Colonic mucosa (tissue), 4 donors: ENCODE measurements around the gene PCDHGA1. TPM values are rescaled to one million over a fixed set of nuclear protein-coding genes. Genes with fewer than 3 reads are reported as not detected.

Source experiments
- DNase-seq: peaks from one replicate; pipeline ENCODE4 v3.0.0-alpha.2; 2020
- H3K27ac ChIP-seq: fragments of 200-600 bp; one replicate; pipeline ENCODE4 v1.8.0; 2021
- H3K27me3 ChIP-seq: fragments of 200-600 bp; one replicate; pipeline ENCODE4 v1.8.0; 2021
- H3K36me3 ChIP-seq: fragments of 200-600 bp; one replicate; pipeline ENCODE4 v1.8.0; 2021
- H3K4me1 ChIP-seq: fragments of 200-600 bp; one replicate; pipeline ENCODE4 v1.8.0; 2021; ENCODE audit warnings: mild to moderate bottlenecking
- H3K4me3 ChIP-seq: fragments of 200-600 bp; one replicate; pipeline ENCODE4 v1.8.0; 2021
- H3K9ac ChIP-seq, 2 donors: one replicate each; pipeline ENCODE4 v1.7.0; 2013; ENCODE audit warnings: control low read depth in 2 of 2, low read depth in 2 of 2, low read length in 2 of 2
- H3K9me3 ChIP-seq: fragments of 200-600 bp; one replicate; pipeline ENCODE4 v1.8.0; 2021
- CTCF ChIP-seq: fragments of 200-600 bp; IDR thresholded peaks from one replicate; pipeline ENCODE4 v1.8.0; 2022; ENCODE audit warnings: antibody characterized with exemption, mild to moderate bottlenecking
- intact Hi-C: fragments of 100-400 bp; cut with DNase I; formaldehyde crosslinking; loops from one replicate; pipeline ENCODE4 v1.14.1; 2022
- total RNA-seq, 2 donors: library from RNA; stranded (reverse); fragmentation: NEBNext Ultra II Directional in 1 of 2; extraction: Animal tissue kit (Norgen Biotek cat#: 25700) in 1 of 2; gene quantifications; one replicate each; pipeline ENCODE4 v1.2.1, GENCODE V29; 2021
- donor health status: healthy.
- donor health status: DM: no; HTN: no; CAD: no.
- donor health status: DM: no; HTN: no; CAD: no.

The PCDHGA1 gene
- total RNA-seq, 2 donors from 2014 or later: 0.10 to 0.37 TPM

GRCh38 chr5:141419074-141419880, 89.0 kb downstream of the PCDHGA1 start:
- no peaks in the 10 kb centered on the region for H3K36me3 ChIP-seq
- no peak overlapping the region for H3K4me3 ChIP-seq
- H3K27me3 ChIP-seq: peaks cover 5% of the 10 kb centered on the region
- DNase-seq: no peak
- TF ChIP-seq CTCF: no peak
- peaks cover 11% of the 10 kb centered on the region for H3K9me3 ChIP-seq
- H3K4me1 ChIP-seq: no peaks in the 10 kb centered on the region
- H3K9ac ChIP-seq: no peak overlapping the region
- no peak overlapping the region for H3K27ac ChIP-seq
- intact Hi-C loops: loop anchor here (10.0 kb wide), 2 partner anchors 106 to 146 kb away; no protein-coding TSS in a partner anchor

GRCh38 chr5:141420855-141421488, 90.7 kb downstream of the PCDHGA1 start, which contains the start of gene PCDHGA11:
TSS of gene PCDHGA11 (plus strand) at chr5:141421051. CDS start at chr5:141421228, 177 bp downstream.
- TF ChIP-seq CTCF: no peak
- H3K27me3 ChIP-seq: peaks cover 5% of the 10 kb centered on the region
- peak within 1 kb of the TSS; percentile 18 for H3K4me3 ChIP-seq
- intact Hi-C loops: no loop called here
- no peaks in the 10 kb centered on the region for H3K4me1 ChIP-seq
- H3K36me3 ChIP-seq: no peaks in the 10 kb centered on the region
- peak; percentile 38 for DNase-seq
- H3K27ac ChIP-seq: no peak within 1 kb of the TSS
- no peak within 1 kb of the TSS for H3K9ac ChIP-seq
- peaks cover 11% of the 10 kb centered on the region for H3K9me3 ChIP-seq

GRCh38 chr5:141421489-141421855, 91.2 kb downstream of the PCDHGA1 start:
- peaks cover 11% of the 10 kb centered on the region for H3K9me3 ChIP-seq
- no peak for TF ChIP-seq CTCF
- H3K36me3 ChIP-seq: no peaks in the 10 kb centered on the region
- peaks cover 5% of the 10 kb centered on the region for H3K27me3 ChIP-seq
- no peak overlapping the region for H3K4me3 ChIP-seq
- no peak overlapping the region for H3K27ac ChIP-seq
- intact Hi-C loops: no loop called here
- no peaks in the 10 kb centered on the region for H3K4me1 ChIP-seq
- no peak overlapping the region for H3K9ac ChIP-seq
- DNase-seq: no peak

DNA sequence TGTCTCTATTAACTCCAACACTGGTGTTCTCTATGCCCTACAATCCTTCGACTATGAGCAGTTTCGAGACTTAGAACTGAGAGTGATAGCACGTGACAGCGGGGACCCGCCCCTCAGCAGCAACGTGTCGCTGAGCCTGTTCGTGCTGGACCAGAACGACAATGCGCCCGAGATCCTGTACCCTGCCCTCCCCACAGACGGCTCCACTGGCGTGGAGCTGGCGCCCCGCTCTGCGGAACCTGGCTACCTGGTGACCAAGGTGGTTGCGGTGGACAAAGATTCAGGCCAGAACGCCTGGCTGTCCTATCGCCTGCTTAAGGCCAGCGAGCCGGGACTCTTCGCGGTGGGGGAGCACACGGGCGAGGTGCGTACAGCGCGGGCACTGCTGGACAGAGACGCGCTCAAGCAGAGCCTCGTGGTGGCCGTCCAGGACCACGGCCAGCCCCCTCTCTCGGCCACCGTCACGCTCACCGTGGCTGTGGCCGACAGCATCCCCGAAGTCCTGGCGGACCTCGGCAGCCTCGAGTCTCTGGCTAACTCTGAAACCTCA, 92.5 kb downstream of the PCDHGA1 start:
- Histone ChIP-seq H3K36me3 (no peaks in the 10 kb centered on the region), H3K27me3 (peaks cover 5% of the 10 kb centered on the region), H3K9me3 (peaks cover 16% of the 10 kb centered on the region), H3K4me3 (no peak overlapping the region), H3K9ac (no peak overlapping the region), H3K4me1 (no peaks in the 10 kb centered on the region), H3K27ac (no peak overlapping the region)
- intact Hi-C loops: no loop called here
- no peak for DNase-seq
- TF ChIP-seq CTCF: no peak

DNA sequence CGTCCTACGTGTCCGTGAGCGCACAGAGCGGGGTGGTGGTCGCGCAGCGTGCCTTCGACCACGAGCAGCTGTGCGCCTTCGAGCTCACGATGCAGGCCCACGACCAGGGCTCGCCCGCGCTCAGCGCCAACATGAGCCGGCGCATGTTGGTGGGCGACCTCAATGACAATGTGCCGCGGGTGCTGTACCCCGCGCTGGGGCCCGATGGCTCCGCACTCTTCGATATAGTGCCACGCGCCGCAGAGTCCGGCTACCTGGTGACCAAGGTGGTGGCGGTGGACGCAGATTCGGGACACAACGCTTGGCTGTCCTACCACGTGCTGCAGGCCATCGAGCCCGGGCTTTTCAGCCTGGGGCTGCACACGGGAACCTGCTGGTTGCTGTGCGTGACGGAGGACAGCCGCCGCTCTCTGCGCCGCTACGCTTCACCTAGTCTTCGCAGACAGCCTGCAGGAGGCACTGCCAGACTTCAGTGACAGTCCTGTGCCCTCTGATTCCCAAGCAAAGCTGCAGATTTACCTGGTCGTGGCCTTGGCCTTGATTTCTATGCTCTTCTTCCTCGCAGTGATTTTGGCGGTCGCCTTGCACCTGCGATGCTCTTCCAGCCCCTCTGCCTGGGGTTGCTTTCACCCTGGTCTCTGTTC, 97.6 kb downstream of the PCDHGA1 start:
- Histone ChIP-seq H3K27ac (no peak overlapping the region), H3K36me3 (no peaks in the 10 kb centered on the region), H3K4me1 (no peaks in the 10 kb centered on the region), H3K9me3 (peaks cover 12% of the 10 kb centered on the region), H3K4me3 (no peak overlapping the region), H3K27me3 (no peaks in the 10 kb centered on the region), H3K9ac (no peak overlapping the region)
- TF ChIP-seq CTCF: no peak
- intact Hi-C loops: no loop called here
- DNase-seq: no peak
